ENCODE data around the gene ITGAX. TPM values are rescaled to one million over a fixed set of nuclear protein-coding genes. Genes with fewer than 3 reads are reported as not detected.

Gene ITGAX
- total and polyA plus RNA-seq, 2 of the 8 experiments (the other 6 are each of a cell fraction or from before 2014, with no cell fraction given), result 0.30 TPM; not detected in 1

DNA sequence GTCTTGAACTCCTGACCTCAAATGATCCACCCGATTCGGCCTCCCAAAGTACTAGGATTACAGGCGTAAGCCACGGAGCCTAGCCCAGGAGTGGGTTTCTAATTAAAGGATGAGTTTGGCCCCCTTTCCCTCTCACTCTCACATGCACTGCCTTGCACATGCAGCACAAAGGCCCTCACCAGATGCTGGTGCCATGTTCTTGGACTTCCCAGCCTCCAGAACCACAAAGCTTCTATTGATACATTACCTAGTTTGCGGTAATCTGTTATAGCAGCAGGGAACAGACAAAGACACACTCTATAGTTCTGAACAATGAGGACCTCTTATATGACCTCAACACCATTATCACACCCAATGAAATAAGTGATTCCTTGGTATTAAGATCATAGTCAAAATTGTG is 20.3 kb downstream of the ITGAX start (continued):
- TF ChIP-seq, protein P1, sequence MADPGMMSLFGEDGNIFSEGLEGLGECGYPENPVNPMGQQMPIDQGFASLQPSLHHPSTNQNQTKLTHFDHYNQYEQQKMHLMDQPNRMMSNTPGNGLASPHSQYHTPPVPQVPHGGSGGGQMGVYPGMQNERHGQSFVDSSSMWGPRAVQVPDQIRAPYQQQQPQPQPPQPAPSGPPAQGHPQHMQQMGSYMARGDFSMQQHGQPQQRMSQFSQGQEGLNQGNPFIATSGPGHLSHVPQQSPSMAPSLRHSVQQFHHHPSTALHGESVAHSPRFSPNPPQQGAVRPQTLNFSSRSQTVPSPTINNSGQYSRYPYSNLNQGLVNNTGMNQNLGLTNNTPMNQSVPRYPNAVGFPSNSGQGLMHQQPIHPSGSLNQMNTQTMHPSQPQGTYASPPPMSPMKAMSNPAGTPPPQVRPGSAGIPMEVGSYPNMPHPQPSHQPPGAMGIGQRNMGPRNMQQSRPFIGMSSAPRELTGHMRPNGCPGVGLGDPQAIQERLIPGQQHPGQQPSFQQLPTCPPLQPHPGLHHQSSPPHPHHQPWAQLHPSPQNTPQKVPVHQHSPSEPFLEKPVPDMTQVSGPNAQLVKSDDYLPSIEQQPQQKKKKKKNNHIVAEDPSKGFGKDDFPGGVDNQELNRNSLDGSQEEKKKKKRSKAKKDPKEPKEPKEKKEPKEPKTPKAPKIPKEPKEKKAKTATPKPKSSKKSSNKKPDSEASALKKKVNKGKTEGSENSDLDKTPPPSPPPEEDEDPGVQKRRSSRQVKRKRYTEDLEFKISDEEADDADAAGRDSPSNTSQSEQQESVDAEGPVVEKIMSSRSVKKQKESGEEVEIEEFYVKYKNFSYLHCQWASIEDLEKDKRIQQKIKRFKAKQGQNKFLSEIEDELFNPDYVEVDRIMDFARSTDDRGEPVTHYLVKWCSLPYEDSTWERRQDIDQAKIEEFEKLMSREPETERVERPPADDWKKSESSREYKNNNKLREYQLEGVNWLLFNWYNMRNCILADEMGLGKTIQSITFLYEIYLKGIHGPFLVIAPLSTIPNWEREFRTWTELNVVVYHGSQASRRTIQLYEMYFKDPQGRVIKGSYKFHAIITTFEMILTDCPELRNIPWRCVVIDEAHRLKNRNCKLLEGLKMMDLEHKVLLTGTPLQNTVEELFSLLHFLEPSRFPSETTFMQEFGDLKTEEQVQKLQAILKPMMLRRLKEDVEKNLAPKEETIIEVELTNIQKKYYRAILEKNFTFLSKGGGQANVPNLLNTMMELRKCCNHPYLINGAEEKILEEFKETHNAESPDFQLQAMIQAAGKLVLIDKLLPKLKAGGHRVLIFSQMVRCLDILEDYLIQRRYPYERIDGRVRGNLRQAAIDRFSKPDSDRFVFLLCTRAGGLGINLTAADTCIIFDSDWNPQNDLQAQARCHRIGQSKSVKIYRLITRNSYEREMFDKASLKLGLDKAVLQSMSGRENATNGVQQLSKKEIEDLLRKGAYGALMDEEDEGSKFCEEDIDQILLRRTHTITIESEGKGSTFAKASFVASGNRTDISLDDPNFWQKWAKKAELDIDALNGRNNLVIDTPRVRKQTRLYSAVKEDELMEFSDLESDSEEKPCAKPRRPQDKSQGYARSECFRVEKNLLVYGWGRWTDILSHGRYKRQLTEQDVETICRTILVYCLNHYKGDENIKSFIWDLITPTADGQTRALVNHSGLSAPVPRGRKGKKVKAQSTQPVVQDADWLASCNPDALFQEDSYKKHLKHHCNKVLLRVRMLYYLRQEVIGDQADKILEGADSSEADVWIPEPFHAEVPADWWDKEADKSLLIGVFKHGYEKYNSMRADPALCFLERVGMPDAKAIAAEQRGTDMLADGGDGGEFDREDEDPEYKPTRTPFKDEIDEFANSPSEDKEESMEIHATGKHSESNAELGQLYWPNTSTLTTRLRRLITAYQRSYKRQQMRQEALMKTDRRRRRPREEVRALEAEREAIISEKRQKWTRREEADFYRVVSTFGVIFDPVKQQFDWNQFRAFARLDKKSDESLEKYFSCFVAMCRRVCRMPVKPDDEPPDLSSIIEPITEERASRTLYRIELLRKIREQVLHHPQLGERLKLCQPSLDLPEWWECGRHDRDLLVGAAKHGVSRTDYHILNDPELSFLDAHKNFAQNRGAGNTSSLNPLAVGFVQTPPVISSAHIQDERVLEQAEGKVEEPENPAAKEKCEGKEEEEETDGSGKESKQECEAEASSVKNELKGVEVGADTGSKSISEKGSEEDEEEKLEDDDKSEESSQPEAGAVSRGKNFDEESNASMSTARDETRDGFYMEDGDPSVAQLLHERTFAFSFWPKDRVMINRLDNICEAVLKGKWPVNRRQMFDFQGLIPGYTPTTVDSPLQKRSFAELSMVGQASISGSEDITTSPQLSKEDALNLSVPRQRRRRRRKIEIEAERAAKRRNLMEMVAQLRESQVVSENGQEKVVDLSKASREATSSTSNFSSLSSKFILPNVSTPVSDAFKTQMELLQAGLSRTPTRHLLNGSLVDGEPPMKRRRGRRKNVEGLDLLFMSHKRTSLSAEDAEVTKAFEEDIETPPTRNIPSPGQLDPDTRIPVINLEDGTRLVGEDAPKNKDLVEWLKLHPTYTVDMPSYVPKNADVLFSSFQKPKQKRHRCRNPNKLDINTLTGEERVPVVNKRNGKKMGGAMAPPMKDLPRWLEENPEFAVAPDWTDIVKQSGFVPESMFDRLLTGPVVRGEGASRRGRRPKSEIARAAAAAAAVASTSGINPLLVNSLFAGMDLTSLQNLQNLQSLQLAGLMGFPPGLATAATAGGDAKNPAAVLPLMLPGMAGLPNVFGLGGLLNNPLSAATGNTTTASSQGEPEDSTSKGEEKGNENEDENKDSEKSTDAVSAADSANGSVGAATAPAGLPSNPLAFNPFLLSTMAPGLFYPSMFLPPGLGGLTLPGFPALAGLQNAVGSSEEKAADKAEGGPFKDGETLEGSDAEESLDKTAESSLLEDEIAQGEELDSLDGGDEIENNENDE (IDR thresholded peaks at IDR 0.05; ENCODE audit: insufficient replicate concordance, low read length), result no peak
- TF ChIP-seq, protein P2, sequence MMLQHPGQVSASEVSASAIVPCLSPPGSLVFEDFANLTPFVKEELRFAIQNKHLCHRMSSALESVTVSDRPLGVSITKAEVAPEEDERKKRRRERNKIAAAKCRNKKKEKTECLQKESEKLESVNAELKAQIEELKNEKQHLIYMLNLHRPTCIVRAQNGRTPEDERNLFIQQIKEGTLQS (IDR thresholded peaks at IDR 0.05; ENCODE audit: insufficient read depth, low read depth, low read length), result no peak
- TF ChIP-seq RAD21 (IDR thresholded peaks at IDR 0.05 in 1 of 2, conservative IDR thresholded peaks at IDR 0.05 in 1 of 2; ENCODE audit: low read depth in 2 of 2, low read length in 2 of 2) (no peak), KDM4A (IDR thresholded peaks at IDR 0.05; ENCODE audit: low read depth, low read length, severe bottlenecking) (no peak), KDM1A (IDR thresholded peaks at IDR 0.05; ENCODE audit: borderline replicate concordance, low read length) (no peak), RFX5 (IDR thresholded peaks at IDR 0.05; ENCODE audit: borderline replicate concordance, low read depth, low read length) (no peak), POU5F1 (IDR thresholded peaks at IDR 0.05; ENCODE audit: low read depth, low read length) (no peak), GTF2F1 (IDR thresholded peaks at IDR 0.05; ENCODE audit: borderline replicate concordance, low read depth, low read length) (no peak), SIRT6 (IDR thresholded peaks at IDR 0.05; ENCODE audit: low read length) (no peak), HDAC2 (IDR thresholded peaks at IDR 0.05; ENCODE audit: borderline replicate concordance in 1 of 2, low read depth in 2 of 2, low read length in 2 of 2) (no peak)

Data from H1 (cell line).